ENCODE data around the gene CEND1. TPM values are rescaled to one million over a fixed set of nuclear protein-coding genes. Genes with fewer than 3 reads are reported as not detected.
A peak's percentile ranks its signal among the peaks of the same experiment; 100 is the strongest.

CEND1 gene
- total RNA-seq, 1 donor from 2014 or later: 1.4 TPM

DNA sequence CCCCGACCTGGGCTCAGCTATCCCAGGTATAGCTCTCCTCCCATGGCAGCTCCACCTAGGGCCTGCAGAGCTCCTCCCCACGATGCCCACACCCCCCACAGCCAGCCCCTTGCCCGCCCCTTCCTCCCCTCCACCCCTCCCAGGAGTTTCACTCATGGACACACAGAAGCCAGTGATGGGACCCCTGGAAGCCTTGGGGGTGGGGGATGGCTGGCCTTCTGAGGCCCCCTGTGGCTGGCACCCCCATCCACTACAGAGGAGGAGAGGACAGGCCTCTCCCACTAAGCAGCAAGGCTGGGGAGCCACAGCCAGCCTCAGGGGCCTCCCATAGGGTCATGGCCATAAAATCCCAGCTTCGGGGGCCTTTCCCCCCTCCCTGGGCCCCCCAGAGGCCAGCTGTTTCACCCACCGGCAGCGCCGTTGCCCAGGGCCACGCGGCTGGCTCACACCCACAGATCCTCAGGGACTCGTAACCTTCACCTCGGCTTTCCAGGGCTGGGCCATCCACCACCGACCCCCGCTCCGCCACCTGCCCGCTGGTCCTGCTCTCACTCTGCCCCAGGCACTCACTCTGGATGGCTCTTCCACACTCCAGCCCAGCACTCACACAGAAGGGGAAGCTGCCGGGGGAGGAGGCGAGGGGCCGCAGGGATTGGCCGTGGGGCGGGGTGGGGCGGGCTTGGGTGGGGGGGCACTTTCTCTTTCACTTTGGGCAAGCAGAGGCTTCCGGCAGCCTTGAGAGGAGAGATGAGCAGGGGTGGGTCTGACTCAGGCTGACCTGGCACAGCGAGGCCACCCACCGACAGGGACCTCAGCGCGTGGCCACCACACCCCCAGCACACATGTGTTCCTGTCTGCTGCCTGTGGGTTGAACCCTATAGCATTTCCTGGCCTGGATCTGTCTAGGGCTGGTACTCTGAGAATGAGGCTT, 6.0 kb upstream of the CEND1 start:
- peak; percentile 80 for DNase-seq (ENCODE audit: low spot score)

DNA sequence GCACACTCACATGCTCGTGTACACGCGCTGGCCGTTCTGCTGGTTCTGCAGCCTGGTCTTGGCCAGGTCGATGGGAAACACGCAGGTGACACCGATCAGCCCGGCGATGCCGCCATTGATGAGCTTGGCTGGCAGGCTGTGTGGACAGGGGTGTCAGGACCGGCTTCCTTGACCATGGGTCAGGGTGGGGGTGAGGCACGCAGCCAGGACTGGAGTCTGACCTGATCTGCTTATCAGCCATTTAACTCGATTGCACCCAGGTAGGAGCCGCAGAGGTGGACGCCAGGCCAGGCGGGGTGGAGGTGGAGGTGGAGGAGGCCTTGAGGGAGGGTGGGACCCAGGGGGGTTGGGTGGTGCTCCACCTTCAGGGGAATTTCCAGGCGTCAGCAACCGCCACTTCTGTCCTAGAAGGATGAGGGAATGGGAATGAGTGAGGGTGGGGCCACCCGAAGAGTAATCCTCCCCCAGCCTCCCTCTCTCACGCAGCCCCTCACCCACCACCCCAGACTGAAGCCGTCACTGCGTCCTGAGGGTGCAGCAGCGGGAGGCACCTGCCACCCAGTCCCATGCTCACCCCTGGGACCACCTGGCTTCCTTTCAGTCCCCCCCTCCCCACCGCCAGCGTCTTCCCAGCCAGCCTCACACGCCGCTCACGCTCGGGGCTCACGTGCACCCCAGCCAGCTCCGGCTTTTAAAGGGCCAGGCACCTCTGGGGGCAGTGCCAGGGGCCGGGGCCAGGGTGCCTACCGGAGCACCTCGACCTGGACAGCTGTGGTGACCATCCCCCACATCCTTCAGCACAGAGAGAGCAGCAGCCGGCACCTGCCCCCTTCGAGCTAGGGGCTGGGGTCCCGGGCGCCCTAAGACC, 5.1 kb upstream of the CEND1 start:
- no peak for DNase-seq (ENCODE audit: low spot score)

DNA sequence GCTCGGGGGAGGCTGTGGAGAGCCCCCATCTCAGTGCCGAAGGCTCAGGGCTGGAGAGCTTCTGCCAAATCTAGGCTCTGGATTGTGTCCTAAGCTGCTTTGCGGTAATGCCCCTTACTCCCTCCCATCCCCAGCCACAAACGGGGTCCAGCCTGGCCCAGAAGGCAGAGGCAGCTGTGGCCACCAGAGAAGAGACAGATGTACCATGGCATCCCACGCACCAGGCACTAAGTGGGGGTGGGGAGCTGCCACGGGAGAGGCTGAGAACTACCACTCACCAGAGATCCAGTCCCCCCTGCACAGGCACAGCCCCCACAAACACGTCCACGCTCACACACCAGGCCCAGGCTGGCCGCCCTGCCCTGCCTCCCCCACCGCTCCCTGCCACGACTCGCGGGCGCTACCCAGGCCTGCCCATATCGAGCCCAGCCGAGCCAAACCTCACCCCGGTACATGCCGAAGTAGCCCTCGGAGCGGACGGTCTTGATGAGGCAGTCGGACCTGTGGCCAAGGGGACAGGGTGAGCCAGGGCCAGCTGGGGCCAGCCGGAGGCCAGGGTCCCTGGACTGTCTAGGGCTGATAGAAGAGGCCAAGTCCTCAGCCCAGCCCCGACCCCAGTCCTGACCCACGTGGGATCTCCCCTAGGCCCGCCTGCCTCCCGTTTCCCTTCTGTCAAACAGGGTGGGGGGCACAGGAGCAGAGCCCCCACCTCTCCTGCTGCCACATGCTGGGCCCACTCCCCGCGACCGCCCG, 4.3 kb upstream of the CEND1 start:
- no peak for DNase-seq (ENCODE audit: low spot score)

DNA sequence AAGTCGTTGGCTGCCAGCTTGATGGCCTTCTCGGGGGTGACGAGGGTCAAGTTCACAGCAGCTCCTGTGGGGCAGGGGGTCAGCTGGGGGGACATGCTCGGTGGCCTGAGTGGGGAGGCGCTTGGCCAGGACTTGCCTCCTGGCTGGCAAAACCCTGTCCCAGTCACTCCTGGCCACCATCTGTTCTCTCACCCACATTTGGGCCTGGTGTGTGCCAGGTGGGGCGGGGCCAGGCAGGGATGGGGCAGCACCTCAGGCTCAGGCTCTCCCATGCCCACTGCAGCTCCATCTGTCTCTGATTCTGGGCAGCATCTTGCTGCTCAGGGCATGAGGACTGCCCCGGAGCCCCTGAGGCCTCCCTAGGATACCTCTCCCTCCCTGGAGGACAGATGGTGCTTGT, 3.7 kb upstream of the CEND1 start:
- DNase-seq (ENCODE audit: low spot score): no peak

DNA sequence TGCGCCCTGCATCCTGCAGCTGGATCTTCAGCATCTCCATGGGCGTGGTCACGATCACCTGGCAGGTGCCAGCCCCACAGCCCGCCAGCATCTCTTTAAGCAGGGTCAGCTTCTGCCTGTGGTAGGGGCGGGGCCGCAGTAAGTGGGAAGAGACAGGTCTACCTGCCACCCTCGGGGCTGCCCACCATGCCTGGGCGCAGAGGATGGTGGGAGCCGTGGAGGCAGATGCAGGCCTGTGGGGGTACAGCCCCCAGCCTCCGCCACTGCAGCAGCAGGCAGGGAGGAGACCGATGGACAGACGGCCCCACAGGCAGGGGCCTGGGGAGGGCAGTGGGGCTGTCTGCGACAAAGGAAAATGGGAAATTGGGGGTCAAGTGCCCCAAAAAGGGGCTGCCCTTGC, 3.0 kb upstream of the CEND1 start:
- DNase-seq (ENCODE audit: low spot score): no peak

DNA sequence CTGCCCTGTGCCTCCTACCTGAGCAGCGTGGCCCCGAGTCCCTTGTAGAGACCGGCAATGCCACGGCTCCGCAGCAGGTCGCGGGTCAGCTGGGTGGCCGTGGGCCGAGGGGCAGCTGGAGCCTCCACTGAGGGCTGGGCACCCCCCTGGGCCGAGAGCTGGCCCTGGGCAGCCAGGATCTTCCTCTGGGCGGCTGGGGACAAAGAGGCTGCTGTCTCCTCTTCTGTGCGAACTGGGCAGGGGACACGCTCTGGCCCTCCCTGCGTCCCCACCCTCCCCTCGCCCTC, 2.6 kb upstream of the CEND1 start:
- DNase-seq (ENCODE audit: low spot score): no peak

DNA sequence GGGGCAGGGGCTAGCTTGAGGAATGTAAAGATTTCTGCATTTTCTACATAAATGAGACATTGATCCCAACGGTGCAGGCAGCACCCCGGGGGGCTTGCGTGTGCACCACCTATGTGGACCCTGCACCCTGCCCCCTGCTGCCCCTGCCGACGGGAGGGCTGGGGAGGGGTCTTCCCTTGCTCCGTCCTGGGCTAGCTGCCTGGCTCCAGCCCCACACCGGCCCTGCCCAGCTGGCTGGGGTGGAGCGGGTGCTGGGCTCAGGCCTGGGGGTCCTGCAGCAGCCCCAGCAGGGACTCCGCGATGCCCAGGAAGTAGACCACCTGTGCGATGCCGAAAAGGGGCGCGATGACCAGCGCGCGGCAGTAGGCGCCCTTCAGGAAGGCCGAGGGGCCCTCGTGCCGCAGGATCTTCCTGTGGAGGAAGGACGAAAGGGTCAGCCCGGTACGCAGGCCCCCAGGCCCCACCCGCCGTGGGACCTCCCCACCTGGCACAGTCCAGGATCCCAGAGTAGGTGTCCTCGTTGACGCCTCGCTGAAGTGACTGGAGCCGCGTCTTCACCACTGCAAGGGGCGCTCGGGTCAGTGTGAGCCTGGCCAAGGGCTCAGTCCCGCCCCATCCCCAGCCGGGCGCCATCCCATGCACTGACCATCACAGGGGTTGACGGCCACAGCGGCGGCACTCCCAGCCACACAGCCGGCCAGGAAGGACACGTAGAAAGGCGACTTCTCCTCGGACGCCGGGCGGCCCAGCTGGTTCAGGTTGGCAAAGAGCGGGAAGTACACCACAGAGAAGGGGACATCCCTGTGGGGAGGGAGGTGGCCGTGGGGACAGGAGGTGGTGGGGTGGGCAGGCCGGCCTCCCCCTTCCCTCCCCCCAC, 2.0 kb upstream of the CEND1 start:
- no peak for DNase-seq (ENCODE audit: low spot score)

DNA sequence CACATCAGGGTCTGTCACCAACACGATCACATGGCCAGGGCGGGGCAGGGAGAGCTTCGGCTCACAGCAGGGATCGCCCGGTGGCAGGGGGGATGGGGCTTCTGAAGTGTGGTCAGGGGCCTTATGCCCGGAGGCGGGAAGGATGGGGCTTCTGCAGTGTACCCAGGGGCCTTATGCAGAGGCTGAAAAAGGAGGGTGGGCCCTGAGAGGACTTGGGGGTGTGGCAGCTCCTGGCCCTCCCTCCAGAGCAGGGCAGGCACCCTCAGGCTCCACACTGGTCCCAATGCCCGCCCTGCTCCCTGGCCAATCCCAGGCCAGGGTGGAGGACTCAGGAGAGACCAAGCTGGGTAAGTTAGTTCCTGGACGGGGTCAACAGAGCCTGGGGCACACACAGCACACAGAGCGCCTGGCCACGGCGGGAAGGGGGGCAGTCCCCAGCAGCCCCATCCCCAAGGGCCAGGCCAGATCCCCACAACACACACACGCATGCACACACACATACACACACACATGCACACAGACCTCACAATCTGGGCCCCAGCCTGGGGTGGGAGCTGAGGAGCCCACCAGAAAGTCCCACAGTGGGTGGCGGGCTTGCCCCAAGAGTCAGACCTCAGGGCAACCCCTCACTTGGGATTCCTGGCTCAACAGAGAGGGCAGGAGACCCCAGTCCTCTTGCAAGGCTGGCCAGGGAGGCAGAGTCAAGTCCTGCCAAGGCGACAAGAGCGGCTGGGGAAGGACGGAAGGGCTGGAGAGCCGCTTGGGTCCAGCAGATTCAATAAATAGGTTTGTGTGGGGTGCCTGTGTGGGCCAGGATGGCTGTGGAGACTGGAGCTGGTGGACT, 1.1 kb upstream of the CEND1 start:
- DNase-seq (ENCODE audit: low spot score): no peak

DNA sequence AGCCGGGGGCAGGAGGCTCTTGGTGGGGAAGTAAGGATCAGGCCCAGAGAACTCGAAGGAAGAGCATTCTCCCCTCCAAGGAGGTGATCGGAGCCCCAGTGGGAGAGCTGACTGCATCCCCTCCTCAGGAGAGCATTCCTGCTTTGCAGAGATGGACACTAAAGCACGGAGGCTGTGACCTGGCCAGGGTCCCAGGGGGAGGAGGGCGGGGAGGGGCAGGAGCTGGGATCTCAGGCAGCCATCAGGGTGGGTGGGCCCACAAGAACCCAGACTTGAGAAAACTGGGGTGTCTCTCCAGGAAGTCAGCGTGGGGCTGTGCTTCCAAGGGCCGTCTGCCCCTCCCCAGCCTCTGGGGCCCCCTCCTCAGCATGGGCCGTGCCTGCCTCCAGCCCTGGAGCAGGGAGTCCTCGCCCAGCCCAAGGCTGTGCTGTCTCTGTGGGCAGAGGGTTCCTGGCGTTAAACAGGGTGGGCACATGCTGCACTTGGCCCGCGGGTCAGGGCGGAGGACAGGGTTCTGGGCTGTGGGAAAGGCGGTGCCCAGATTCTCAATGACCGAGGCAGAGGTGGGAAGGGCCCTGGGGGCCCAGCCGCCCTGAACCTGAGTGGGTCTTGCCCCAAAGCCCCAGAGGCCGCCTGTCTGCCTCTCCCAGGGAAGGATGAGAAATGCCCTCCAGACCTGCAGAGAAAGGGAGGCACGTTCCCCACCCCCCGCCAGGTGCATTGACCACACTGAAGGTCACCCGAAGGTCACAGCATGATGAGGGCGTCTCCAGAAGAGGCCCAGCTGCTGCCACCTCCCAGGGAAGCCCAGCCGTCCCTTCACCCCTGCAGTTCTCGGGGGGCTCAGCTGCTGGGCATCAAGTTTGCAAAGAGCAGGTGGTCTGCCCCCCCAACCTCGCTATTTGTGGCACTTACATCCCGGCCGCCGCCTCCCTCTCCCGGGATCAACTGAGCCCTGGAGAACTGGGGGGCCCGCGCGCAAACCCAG, 643 bp downstream of the CEND1 start:
- no peak for DNase-seq (ENCODE audit: low spot score)

DNA sequence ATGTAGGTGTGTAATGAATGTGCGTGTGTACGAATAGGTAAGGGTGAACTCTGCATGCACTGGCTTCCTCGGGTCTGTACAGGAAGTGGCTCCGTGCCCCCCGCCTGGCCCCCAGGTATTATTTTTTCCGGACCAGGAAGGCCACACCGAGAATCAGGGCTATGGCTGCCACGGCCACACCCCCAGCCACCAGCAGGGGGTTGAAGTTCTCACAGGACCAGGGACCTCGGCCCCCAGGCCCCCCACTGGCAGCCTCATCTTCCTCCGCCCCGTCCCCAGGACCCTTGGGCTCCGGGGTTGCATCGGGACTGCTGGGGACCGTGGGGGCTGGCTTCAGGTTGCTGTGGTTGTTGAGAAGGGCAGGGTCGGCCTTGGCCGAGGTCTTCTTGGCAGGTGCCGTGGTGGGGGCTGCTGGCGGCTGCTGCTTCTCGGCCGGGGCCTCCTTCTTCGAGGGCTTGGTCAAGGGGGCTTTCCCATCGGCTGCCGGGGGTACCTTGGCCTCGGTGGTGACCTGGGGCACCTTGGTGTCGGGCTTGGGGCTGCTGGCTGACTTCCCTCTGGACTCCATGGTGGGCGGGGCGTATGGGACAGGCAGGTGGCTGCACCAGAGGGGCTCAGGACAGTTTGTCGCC, 1.8 kb downstream of the CEND1 start:
- DNase-seq (ENCODE audit: low spot score): no peak

DNA sequence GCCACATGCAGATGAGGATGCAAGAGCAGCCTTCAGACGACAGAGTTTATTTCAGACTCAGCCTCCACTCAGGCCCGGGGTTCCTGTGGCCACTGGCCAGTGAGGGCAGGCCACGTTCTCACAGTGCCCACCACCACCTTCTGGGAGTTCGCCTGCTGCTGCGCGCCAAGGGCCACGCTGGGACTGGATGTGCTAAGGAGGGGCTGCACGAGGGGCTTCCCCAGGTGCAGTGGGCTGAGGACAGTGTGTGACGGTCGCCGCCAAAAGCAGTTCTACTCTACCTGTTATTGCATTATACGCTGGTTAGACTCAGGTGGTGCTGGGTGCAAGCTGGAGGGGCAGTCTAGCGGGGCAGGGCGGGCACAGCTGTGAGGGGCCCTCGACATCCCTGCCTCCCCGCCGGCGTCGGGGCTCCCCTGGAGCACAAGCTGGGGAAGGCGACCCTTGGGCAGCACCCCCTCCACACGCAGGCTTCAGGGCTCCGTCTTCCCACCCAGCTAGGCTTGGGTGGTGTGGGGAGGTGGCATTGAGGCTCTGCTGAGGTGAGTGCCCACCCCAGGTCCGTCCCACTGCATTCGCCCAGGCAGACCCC, 2.7 kb downstream of the CEND1 start:
- DNase-seq (ENCODE audit: low spot score): no peak

DNA sequence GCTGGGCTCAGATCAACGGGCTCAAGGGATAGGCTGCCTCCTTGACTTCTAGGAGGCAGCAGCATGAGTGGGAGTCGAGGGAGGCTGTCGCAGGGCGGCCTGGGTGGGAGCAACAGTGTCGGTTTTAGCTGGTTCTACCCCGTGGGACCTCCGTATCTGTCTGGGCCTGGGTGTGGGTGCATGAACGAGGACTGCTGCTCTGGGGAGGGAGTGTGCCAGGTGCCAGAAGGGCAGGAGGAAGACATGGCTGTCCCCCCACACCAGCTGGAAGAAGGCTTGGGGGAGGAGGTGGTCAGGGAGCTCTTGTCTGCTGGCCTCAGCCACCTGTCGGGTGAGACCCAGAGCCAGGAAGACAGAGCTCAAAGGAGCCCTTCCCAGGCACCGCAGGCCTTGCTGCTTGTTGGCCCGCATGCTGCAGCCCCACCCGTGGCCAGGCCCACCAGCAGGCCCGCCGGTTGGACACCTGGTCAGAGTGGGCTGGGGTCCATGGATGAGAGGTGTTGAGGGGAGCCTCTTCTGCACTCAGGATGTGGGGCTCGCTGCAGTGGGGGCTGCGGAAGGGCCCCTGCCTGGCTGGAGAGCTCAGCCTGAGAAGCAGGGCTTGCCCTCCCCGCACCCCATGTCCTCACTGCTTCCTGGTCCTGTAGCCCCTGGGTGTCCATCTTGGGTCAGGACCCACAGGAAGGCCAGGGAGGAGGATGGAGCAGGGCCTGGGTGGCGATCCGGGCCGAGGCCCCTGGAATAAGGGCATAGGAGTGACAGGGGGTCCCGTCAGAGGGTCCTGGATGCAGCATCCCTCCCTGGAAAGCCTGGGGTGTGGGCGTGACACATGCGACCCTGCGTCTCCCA, 3.4 kb downstream of the CEND1 start:
- no peak for DNase-seq (ENCODE audit: low spot score)

DNA sequence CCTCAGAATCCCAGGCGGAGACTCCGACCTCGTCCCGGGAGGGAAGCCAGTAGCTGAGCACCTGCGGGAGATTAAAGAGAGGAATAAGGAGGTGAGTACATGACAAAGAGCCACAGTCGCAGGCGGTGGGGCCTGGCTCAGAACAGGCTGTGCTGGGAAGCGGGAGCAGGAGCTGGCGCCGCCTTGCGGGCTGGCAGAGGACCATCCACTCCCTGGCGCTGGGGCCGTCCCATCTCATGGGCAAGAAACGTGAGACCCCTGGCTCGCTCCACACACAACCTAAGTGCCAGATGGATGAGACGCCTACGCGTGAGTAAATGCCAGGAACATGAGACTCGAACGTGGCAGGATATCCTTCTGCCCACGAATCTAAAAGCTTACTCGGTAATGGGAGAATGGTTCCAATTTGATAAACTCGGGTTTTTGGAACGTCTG, 6.3 kb downstream of the CEND1 start:
- DNase-seq (ENCODE audit: low spot score): peak; percentile 72

DNA sequence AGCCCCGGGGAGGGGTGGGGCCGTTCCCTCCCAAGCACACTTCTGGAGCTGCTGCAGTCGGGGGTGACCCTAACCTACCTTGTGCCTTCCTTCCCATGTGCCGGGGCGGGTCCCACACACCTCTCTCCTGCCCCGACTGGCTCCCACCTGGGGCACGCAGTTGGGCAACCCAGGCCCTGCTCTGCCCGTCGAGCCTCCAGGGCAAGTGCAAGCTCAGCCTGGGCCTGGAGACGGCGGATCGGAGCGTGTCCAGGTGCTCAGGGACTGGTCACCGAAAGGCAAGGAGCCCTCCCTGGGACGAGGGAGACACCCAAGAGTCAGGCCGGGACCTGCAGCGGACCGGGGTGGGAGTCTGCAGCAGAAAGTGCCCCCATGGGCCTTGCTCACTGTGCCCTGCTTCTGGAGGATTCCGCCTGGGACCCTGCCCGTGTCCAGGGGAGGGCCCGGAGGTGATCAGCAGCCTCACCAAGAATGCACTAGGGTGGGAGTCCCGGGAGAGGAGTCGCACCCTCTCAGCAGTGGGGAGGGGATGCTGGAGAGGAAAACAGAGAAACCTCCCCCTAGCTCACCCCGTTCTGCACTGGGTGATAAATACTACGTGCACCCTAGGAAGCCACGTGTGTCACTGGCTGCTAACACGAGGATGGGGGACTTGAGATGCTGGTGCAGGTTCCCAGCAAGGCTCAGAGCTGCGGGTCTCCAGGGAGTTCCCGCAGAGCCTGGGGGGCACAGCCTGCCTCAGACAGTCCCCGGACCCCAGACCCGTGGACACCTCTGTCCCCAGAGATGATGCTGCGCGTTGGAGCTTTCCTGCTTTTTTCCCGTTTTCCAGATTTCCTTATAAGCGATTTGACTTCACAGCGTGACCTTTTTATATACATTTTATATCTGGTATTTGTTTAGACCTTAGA, 7.4 kb downstream of the CEND1 start:
- DNase-seq (ENCODE audit: low spot score): no peak

DNA sequence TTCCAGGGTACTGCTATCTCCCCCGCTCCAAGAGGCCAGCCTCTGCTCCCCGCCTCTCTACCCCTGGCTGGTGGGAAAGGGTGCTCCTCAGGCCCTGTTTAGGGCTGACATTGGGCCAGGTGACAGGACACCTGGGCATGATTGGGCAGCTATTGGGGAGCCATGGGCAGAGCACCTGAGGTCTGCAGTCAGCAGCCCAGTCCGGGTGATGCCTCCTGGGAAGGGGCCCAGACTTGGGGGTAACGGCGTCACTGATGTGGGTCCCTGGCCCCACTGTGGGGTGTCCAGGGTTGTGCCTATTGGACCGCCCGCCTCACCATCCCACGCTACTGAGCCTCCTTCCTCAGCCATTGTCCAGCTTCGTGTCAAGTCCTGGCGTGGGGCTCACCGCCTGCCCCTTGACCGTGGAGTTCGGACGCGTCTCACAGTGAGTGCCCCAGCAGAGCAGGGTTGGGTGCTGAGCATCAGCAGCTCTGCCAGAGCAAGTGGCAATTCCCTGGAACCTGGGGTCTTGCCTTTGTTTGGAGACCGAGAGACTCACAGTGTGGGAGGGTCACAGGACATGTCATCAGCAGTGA, 9.8 kb downstream of the CEND1 start:
- no peak for DNase-seq (ENCODE audit: low spot score)

Data from umbilical cord (tissue), 2 donors.